22Rv1 (cell line): ENCODE results near the gene SETBP1.

Experiments used
- H3K27ac ChIP-seq: fragments of 450-650 bp; 2 replicates; pipeline ENCODE4 v1.5.1; 2017
- ZFX ChIP-seq: fragments of 450-650 bp; IDR thresholded peaks from 2 replicates; pipeline ENCODE4 v1.6.1; 2017; ENCODE audit warnings: antibody characterized with exemption, borderline replicate concordance
- TF ChIP-seq, protein P1 (sequence below): fragments of 450-650 bp; IDR thresholded peaks from 2 replicates; pipeline ENCODE4 v1.5.1; 2017; ENCODE audit warnings: mild to moderate bottlenecking

Gene SETBP1

DNA sequence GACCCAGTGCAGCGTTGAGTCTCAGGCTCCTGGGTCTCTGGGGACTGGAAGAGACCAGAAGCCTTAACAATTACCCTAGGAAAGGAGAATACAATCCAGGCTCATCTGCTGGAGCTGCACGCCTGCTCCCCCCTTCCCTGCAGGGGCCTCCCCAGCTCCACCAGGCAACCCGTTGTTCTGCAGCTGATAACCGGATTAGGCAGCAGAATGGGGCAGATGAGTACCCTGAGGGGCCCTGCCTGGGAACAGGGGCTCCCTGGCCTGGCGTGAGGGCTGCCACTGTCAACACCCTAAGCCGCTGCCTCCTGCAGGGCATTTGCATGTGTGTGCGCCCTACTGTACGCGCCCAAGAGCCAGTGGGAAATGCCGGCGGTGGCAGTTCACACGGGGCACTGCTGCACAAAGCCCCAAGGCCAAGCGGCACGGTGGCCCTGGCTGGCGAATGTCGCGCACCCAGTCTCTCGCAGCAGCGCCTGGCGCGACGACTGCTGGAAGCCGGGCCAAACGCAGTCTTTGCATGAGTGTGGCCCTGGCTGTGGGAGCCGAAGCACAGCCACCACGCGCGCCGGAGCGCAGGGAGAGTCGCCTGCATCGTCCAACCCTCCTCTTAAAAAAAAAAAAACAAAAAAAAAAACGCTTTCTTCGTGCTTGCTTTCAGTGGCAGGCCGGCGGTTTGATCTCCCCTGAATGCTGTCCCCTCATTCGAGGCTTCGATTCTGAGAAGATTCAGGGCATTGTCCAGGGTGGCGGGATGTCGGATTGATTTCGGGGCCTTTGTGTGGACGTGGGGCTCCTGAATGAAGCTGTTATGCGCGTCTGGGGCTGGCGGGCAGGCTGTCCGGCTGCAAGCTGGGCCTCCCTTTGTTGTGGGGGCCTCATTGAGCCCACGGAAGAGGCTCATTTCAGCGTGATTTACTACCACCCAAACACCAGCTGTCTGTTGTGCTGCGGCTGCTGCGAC is 63.8 kb downstream of the SETBP1 start:
- H3K27ac ChIP-seq: no peak overlapping the region
- TF ChIP-seq, protein P1, sequence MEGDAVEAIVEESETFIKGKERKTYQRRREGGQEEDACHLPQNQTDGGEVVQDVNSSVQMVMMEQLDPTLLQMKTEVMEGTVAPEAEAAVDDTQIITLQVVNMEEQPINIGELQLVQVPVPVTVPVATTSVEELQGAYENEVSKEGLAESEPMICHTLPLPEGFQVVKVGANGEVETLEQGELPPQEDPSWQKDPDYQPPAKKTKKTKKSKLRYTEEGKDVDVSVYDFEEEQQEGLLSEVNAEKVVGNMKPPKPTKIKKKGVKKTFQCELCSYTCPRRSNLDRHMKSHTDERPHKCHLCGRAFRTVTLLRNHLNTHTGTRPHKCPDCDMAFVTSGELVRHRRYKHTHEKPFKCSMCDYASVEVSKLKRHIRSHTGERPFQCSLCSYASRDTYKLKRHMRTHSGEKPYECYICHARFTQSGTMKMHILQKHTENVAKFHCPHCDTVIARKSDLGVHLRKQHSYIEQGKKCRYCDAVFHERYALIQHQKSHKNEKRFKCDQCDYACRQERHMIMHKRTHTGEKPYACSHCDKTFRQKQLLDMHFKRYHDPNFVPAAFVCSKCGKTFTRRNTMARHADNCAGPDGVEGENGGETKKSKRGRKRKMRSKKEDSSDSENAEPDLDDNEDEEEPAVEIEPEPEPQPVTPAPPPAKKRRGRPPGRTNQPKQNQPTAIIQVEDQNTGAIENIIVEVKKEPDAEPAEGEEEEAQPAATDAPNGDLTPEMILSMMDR: no peak
- no peak for TF ChIP-seq ZFX

DNA sequence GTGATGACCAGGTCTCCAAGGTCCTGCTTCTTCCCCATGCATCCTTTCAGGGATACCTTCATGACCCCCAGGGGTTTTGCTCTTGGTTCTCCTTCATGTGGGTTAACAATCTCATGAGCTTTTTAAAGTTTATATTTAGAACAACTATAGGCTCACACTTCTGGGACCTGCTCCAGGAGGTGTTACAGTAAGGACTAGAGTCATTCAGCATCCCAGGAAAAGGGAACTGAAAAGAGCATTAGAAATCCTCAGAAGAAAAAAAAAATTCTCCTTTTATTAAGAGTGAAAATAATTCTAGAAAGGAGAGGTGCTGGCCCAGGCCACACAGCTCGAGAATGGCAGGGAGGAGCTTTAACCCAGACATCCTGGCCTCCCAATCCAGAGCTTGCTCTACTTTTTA is 66.5 kb downstream of the SETBP1 start:
- H3K27ac ChIP-seq: no peak overlapping the region
- TF ChIP-seq, protein P1: no peak
- TF ChIP-seq ZFX: no peak

DNA sequence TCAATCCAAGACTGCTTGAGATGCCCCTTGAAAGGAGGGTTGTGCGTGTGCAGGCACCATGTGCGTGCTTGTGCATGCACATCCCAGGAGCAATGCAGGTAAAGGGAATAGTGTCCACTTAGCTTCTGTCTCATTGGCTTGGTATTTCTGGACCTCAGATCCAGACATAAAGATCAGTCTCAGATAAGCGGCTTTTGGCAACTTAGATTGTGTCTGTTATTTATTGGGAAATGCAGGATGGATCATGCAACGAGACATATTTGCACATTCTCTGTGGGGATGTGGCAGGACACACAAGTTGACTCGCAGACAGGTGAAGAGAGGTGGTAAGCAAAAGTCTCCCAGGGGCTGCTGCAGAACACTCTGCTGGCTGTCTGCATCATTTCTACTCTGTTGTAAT is 67.9 kb downstream of the SETBP1 start:
- TF ChIP-seq ZFX: no peak
- TF ChIP-seq, protein P1: no peak
- no peak overlapping the region for H3K27ac ChIP-seq

DNA sequence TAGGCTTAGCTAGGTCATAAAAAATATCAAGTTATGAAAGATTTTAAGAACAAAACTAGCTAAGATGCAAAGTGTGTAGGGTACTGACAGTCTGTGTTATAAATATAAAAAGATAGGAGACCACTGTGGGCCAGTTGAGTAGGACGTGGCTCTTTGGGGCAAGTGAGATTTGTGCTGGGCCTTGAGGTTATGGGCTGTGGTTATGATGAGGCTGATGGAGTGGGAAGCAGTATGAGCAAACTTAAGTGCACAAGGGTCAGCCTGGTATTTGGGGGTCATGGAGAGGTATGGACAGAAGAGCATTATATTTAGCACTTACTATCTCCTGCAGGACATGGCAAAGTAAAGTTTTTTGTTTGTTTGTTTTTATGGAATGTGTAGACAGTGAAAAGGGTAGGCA is 70.1 kb downstream of the SETBP1 start:
- TF ChIP-seq, protein P1: no peak
- TF ChIP-seq ZFX: no peak
- H3K27ac ChIP-seq: no peak overlapping the region

DNA sequence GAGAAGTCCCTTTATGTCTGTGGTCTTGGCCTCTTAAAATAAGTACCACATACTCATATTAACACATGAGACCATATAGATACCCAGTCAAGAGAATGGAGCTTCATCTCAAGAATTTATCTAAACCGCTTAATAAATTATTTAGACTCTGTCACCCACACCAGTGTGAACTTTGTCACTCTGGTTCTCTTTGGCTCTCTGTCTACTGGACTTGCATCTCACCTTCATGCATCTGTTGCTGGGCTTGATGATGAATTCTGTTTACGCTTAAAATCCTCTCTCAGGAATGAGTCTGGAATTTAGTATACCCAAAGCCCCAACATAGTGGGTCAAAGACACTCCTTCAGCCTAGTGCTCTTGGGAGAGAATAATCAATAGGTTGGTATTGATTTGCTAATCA is 73.9 kb downstream of the SETBP1 start:
- no peak for TF ChIP-seq ZFX
- TF ChIP-seq, protein P1: no peak
- no peak overlapping the region for H3K27ac ChIP-seq

DNA sequence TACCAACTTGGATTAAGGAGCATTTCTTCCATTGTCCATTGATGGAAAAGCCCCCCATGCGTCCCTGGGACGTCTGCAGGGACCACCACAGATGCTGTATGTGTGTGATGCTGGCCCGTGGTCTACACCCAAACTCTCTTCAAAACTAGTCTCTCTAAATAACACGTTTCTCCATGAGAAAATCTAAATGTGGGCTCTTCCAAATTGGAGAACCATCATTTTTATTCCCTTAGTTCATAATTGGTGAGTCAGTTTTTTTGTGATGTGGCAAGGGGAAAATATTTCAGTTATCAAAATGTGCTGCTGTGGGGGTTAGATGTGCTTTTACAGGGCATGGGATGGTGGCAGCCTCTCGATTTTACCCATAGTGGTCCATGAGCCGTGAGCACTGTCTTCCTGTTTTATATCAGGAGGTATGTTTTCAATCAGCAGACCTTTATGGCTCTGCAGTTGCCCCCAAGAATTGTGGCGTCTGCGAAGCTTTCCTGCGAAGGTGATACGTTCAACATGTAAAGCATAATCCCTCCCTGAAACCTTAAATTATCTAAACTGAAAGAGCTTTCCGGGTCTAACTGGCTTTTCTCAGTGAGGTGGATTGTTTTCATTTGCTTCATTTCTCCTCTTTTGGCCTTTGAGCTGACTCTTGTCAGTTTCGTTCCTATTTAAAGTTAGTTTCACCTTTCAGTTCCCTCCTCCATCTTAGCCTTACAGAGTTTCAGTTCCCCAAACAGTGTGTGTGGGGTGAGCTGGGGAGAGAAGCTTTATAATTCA is 78.4 kb downstream of the SETBP1 start:
- TF ChIP-seq, protein P1: no peak
- no peak for TF ChIP-seq ZFX
- no peak overlapping the region for H3K27ac ChIP-seq
